SK-N-SH treated with all-trans-retinoic acid at 6 μM for 48 hours (cell line): ENCODE results near the gene PYURF.

ENCODE experiments used
- ARNTL ChIP-seq: fragments of 450-650 bp; formaldehyde crosslinking; IDR thresholded peaks from 2 replicates; pipeline ENCODE4 v1.5.0; 2020; ENCODE audit warnings: low read depth, mild to moderate bottlenecking, moderate library complexity, borderline replicate concordance
- ESRRG ChIP-seq: fragments of 250-450 bp; sonication (Bioruptor Pico); IDR thresholded peaks from 2 replicates; pipeline ENCODE4 v1.6.1; 2021; ENCODE audit warnings: mild to moderate bottlenecking
- ISL1 ChIP-seq: fragments of 250-450 bp; sonication (Bioruptor Pico); IDR thresholded peaks from 2 replicates; pipeline ENCODE4 v2.1.2; 2022; ENCODE audit warnings: mild to moderate bottlenecking, moderate library complexity
- SNAI2 ChIP-seq: fragments of 250-450 bp; sonication (Bioruptor Pico); IDR thresholded peaks from 2 replicates; pipeline ENCODE4 v1.5.0; 2020; ENCODE audit warnings: mild to moderate bottlenecking, moderate library complexity
- TOX ChIP-seq: fragments of 250-450 bp; sonication (Bioruptor Pico); IDR thresholded peaks from 2 replicates; pipeline ENCODE4 v1.8.0; 2021; ENCODE audit warnings: mild to moderate bottlenecking, moderate library complexity, borderline replicate concordance
- ZC3H10 ChIP-seq: fragments of 250-450 bp; sonication (Bioruptor Pico); IDR thresholded peaks from 2 replicates; pipeline ENCODE4 v1.5.1; 2021; ENCODE audit warnings: mild to moderate bottlenecking, moderate library complexity
- ZNF8 ChIP-seq: fragments of 450-650 bp; formaldehyde crosslinking; IDR thresholded peaks from 2 replicates; pipeline ENCODE4 v1.5.0; 2020; ENCODE audit warnings: mild to moderate bottlenecking, moderate library complexity
- TF ChIP-seq, protein P1 (sequence below): fragments of 250-450 bp; sonication (Bioruptor Pico); IDR thresholded peaks from 2 replicates; pipeline ENCODE4 v1.5.1; 2020; ENCODE audit warnings: low read depth, mild to moderate bottlenecking, moderate library complexity

DNA sequence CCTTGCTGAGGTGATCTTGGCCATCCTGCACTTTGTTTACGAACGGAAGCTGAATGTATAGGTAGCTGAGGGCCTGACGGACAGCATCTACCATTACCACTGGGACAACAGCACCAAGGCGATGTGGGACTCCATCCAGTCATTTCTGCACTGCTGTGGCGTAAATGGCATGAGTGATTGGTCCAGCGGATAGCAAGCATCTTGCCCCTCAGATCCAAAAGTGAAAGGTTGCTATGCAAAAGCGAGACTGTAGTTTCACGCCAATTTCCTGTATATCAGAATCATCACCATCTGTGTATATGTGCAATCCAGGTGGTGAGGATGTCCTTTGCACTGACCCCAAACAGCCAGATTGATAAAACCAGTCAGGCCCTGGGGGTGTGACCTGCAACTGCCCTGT, 4.2 kb upstream of the PYURF start:
- no peak for TF ChIP-seq TOX
- TF ChIP-seq SNAI2 (CRISPR knock-in tag), result no peak
- TF ChIP-seq ISL1 (CRISPR knock-in tag), result no peak
- no peak for TF ChIP-seq ZNF8 (CRISPR knock-in tag)
- TF ChIP-seq, protein P1, sequence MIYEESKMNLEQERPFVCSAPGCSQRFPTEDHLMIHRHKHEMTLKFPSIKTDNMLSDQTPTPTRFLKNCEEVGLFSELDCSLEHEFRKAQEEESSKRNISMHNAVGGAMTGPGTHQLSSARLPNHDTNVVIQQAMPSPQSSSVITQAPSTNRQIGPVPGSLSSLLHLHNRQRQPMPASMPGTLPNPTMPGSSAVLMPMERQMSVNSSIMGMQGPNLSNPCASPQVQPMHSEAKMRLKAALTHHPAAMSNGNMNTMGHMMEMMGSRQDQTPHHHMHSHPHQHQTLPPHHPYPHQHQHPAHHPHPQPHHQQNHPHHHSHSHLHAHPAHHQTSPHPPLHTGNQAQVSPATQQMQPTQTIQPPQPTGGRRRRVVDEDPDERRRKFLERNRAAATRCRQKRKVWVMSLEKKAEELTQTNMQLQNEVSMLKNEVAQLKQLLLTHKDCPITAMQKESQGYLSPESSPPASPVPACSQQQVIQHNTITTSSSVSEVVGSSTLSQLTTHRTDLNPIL (CRISPR knock-in tag), result no peak
- no peak for TF ChIP-seq ARNTL (CRISPR knock-in tag)
- TF ChIP-seq ESRRG, result no peak
- TF ChIP-seq ZC3H10 (CRISPR knock-in tag), result no peak
